Uterus (tissue), 4 donors: ENCODE data around the gene SART1. TPM values are rescaled to one million over a fixed set of nuclear protein-coding genes. Genes with fewer than 3 reads are reported as not detected.

Experiments used
- DNase-seq, 2 donors: peaks; one replicate each; pipeline ENCODE4 v3.0.0-alpha.2; 2019 to 2020
- H3K27ac ChIP-seq, 2 donors: fragments of 200-600 bp; sonication (generic); 1 replicate in 1 of 2; 2 replicates in 1 of 2; pipeline ENCODE4 v1.5.1; 2016 to 2018
- H3K27me3 ChIP-seq, 2 donors: fragments of 200-600 bp; sonication (generic); one replicate each; pipeline ENCODE4 v1.5.1; 2018 to 2019; ENCODE audit warnings: control low read depth in 1 of 2
- H3K36me3 ChIP-seq, 2 donors: fragments of 200-600 bp; sonication (generic); one replicate each; pipeline ENCODE4 v1.5.1; 2019; ENCODE audit warnings: control low read depth in 1 of 2
- H3K4me1 ChIP-seq, 2 donors: fragments of 200-600 bp; sonication (generic); one replicate each; pipeline ENCODE4 v1.5.1; 2018 to 2019; ENCODE audit warnings: control low read depth in 1 of 2
- H3K4me3 ChIP-seq, 2 donors: fragments of 200-600 bp; sonication (generic); 1 replicate in 1 of 2; 2 replicates in 1 of 2; pipeline ENCODE4 v1.5.1; 2018 to 2019; ENCODE audit warnings: mild to moderate bottlenecking in 1 of 2
- H3K9me3 ChIP-seq, 2 donors: fragments of 200-600 bp; sonication (generic); one replicate each; pipeline ENCODE4 v1.5.1; 2019; ENCODE audit warnings: control low read depth in 1 of 2
- CTCF ChIP-seq, 4 experiments: fragments of 200-600 bp in 2 of 4; fragments of 450-650 bp in 2 of 4; sonication (generic) in 2 of 4; IDR thresholded peaks; one replicate each; pipeline ENCODE4 v1.5.1; 2016 to 2019; ENCODE audit warnings: antibody characterized with exemption in 4 of 4, mild to moderate bottlenecking in 2 of 4, moderate library complexity in 1 of 4
- POLR2A ChIP-seq, 2 donors: fragments of 450-650 bp; IDR thresholded peaks; one replicate each; pipeline ENCODE4 v1.6.1; 2016; ENCODE audit warnings: antibody characterized with exemption in 2 of 2, mild to moderate bottlenecking in 1 of 2, moderate library complexity in 1 of 2
- intact Hi-C: fragments of 100-400 bp; cut with DNase I; formaldehyde crosslinking; loops from one replicate; pipeline ENCODE4 v1.15.1; 2023; ENCODE audit warnings: low total_unique reads
- total RNA-seq, 4 donors: library from RNA; depleted of rRNA in 3 of 4; stranded (reverse); fragments of >200 nt in 3 of 4; gene quantifications; one replicate each; pipeline versions ENCODE4 v1.1.0 to v1.2.4, GENCODE V29; 2014 to 2023
- donor health status: DM: yes; HTN: yes; CAD: no.

The SART1 gene
- total RNA-seq, 4 donors from 2014 or later: 10.3 to 77.9 (median 30.5) TPM

GRCh38 chr11:65922565-65922964, 39.0 kb upstream of the SART1 start:
- intact Hi-C loops: no loop called here
- no peak for TF ChIP-seq CTCF (IDR thresholded peaks at IDR 0.05)
- no peak for TF ChIP-seq POLR2A (IDR thresholded peaks at IDR 0.05)
- H3K27me3 ChIP-seq: no peaks in the 10 kb centered on the region
- no peaks in the 10 kb centered on the region for H3K9me3 ChIP-seq
- no peak for DNase-seq
- H3K27ac ChIP-seq: no peak overlapping the region
- H3K4me1 ChIP-seq: peaks cover 12 to 17% of the 10 kb centered on the region in 2 donors
- no peaks in the 10 kb centered on the region for H3K36me3 ChIP-seq
- H3K4me3 ChIP-seq: no peak overlapping the region

- TF ChIP-seq CTCF (IDR thresholded peaks at IDR 0.05) (no peak), POLR2A (IDR thresholded peaks at IDR 0.05) (no peak)
- H3K36me3 ChIP-seq: no peaks in the 10 kb centered on the region
- H3K4me3 ChIP-seq: no peak overlapping the region
- H3K27me3 ChIP-seq: no peaks in the 10 kb centered on the region
- DNase-seq: no peak
- H3K4me1 ChIP-seq: peaks cover 7 to 9% of the 10 kb centered on the region in 2 donors
- intact Hi-C loops: no loop called here
- no peaks in the 10 kb centered on the region for H3K9me3 ChIP-seq
- H3K27ac ChIP-seq: no peak overlapping the region
Observed at GRCh38 chr11:65925397-65925796, 36.1 kb upstream of the SART1 start.

GRCh38 chr11:65927904-65928397, 33.6 kb upstream of the SART1 start:
- no peaks in the 10 kb centered on the region for H3K9me3 ChIP-seq
- no peaks in the 10 kb centered on the region for H3K36me3 ChIP-seq
- H3K4me3 ChIP-seq: no peak overlapping the region
- no peak for DNase-seq
- no peaks in the 10 kb centered on the region for H3K27me3 ChIP-seq
- no peaks in the 10 kb centered on the region for H3K4me1 ChIP-seq
- no peak overlapping the region for H3K27ac ChIP-seq
- intact Hi-C loops: no loop called here
- TF ChIP-seq CTCF (IDR thresholded peaks at IDR 0.05) (no peak), POLR2A (IDR thresholded peaks at IDR 0.05) (no peak)

- Histone ChIP-seq H3K36me3 (no peaks in the 10 kb centered on the region), H3K9me3 (no peaks in the 10 kb centered on the region), H3K4me1 (no peaks in the 10 kb centered on the region), H3K27ac (no peak overlapping the region), H3K27me3 (no peaks in the 10 kb centered on the region), H3K4me3 (no peak overlapping the region)
- TF ChIP-seq CTCF (IDR thresholded peaks at IDR 0.05) (no peak), POLR2A (IDR thresholded peaks at IDR 0.05) (no peak)
- DNase-seq: no peak
- intact Hi-C loops: no loop called here
Observed at GRCh38 chr11:65928667-65929066, 32.9 kb upstream of the SART1 start.

- H3K4me3 ChIP-seq: no peak overlapping the region
- DNase-seq: no peak
- H3K36me3 ChIP-seq: no peaks in the 10 kb centered on the region
- no peaks in the 10 kb centered on the region for H3K27me3 ChIP-seq
- no peaks in the 10 kb centered on the region for H3K4me1 ChIP-seq
- H3K27ac ChIP-seq: no peak overlapping the region
- intact Hi-C loops: no loop called here
- TF ChIP-seq CTCF (IDR thresholded peaks at IDR 0.05) (no peak), POLR2A (IDR thresholded peaks at IDR 0.05) (no peak)
- no peaks in the 10 kb centered on the region for H3K9me3 ChIP-seq
Observed at GRCh38 chr11:65931773-65932557, 29.6 kb upstream of the SART1 start.
